NCI-H82 treated with DMSO at 0.1 percent for 48 hours (cell line): ENCODE results near the gene GNAI1.

Source experiments
- DNase-seq: peaks from one replicate; lab custom pipeline; 2025; ENCODE audit not compliant: unreplicated experiment; lab: John Stamatoyannopoulos, UW

The GNAI1 gene

DNA sequence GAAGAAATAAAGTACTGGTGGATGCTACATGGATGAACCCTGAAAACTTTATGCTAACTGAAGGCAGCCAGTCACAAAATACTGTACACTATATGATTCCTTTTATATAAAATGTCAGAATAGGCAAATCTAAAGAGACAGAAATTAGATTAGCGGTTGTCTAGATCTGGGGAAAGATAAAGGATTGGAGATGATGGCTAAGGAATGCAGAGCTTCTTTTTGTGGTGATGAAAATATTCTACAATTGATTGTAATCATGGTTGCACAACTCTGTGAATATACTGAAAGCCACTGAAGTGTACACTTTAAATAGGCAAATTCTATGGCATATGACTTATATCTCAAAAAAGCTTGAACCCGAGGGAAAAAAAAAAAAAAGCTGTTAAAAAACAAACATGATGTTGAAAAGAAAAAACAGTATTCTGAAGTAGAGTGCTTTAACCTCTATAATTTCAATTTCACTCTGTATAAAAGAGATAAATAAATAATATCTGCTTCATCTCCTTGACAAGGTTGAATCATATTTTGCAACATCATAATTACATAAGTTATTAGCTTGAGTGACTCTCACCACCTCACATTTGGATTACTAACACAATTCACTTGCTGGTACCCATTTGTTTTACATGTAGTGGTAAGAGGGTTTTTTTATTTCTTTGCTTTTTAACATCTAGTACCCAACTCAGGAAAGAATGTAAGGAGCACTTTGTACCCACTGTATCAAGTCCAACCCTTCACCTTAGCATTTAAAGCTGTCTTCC, 2.8 kb upstream of the GNAI1 start:
- DNase-seq = no peak

DNA sequence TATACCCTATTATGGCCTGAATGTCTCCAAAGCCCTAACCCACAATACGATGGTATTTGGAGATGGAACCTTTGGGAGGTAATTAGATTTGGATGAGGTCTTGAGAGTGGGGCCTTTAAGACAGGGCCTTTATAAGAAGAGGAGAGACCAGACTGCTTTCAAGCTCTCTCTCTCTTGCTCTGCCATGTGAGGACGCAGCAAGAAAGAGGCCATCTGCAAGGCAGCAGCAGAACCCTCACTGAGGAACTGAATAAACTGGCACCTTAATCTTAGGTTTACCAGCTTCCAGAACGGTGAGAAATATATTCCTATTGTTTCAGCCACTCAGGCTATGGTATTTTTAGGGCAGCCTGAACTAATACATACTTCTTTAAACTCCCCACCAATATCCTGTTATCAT, 2.0 kb upstream of the GNAI1 start:
- DNase-seq = no peak

DNA sequence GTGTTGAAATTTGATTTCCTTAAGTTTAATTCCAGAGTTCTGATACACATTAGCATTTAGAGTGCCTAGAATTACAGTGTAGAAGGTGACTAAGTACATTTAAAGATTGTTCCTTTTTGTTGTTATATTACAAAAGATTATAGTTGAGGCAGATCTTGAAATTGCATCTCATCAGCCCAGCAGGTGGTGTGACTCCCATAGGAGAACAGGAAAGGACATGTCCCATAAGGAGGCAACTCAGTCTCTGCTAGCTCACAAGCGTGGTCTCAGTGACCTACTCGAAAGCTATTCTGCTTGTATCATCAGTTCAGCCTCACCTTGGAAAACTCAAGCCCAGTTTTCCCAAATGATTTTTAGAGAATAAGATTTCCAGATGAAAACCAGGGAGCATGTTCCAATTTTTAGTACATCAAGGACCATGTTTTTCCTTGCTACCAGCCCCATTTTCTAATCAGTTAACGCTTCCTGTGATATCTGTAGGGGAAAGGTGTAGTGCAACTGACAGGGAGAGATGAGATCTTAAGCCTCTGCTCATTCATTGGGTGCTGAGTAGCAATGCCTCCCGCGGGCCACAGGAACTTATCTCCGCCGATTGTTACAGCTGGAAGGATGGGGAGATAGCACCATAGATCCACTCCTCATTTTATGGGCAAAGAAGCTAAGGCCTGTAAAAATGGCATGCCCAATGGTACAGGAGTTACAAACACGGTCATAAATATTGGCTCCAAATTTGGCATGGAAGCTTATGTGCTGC, 1.1 kb upstream of the GNAI1 start:
- no peak for DNase-seq

DNA sequence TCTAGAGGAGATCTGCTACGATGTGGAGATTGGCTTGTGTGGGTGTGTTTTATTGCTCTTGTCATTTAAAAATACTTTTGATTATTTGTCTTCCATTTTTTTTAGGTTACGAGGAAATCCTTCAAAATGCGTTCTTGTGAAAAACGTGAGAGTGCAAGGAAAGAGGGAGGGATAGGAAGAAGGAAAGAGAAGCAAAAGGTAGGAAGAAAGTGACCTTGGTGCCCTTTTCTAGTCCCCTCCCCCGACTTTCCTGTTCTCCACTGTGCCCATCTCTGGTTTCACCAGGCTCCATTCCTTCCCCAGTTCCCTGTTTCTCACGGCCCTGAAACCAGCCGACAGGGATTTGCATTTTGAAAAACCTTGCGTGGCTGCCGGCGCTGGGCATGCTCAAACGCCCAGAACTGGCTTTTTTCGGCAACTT, 506 bp upstream of the GNAI1 start:
- no peak for DNase-seq

DNA sequence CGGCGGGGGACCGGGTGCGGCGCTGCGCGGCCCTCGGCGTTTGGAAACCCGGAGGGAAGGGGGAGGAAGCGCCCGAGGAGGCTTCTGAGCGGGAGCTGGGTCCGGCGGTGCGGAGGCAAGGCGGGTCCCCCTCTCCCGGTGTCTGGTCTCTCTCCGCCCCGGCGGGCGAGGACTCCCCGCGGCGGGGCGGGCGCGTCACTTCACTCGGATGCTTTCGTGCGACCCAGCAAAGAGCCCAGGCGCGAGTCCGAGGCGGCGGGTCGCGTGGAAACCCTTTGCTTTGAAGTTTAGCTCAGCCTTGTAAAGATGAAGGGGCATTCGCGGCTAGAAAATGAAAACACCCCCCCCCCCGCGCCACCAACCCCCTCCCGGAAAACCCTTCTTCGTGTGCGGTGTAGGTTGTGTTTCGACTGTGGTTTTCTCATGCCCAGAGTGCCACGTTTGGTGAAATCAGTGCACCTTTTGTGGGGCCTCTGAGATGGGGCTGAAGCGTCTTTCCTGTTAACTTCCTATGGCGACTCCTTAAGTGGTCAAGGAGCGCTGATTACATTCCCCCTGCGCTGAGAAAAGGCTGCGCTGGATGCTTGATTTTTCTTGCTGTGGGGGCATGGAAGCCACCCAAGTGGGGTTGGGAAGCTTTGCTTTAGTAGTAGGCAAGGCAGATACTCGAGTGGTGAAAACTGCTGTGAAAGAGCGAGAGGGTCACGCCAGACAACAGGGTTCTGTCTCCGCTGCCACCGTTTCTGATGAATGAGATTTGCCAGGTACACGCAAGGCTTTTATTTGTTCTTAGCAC, 876 bp downstream of the GNAI1 start:
- no peak for DNase-seq

DNA sequence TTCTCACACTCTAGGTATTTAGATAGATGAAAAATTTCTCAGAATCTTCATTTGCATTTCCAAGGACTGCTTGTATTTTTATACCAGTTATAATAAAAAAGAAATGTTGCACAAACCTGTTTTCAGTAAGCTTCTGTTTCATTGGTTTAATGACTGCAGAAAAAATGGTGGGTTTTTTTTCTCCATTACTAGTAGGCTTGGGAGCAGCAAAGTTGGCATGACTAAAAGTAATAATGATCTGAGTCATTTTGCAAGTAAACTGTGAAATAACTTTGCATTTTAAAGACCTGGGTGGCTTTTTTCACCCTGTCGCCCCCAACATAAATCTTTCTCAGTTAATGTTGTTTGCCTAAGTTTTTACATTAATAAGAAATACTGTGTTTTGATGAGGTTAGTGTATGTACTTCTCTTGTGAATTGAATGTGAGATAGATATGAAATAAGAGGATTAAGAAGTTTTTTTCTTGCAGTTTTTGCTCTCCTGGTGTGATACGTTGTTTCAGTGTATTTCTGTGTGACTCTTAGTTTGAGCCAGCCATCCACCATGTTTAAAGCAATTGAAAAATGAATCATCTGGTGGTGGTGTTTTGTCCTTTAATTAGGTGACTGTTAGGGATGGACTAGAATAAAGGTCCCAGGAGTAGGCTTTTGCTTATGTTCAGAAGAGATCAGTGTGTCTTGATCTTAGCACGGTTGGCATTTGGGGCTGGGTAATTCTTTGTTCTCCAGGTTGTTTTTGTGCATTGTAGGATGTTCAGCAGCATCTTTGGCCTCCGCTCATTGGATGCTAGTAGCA, 1.8 kb downstream of the GNAI1 start:
- DNase-seq = no peak

DNA sequence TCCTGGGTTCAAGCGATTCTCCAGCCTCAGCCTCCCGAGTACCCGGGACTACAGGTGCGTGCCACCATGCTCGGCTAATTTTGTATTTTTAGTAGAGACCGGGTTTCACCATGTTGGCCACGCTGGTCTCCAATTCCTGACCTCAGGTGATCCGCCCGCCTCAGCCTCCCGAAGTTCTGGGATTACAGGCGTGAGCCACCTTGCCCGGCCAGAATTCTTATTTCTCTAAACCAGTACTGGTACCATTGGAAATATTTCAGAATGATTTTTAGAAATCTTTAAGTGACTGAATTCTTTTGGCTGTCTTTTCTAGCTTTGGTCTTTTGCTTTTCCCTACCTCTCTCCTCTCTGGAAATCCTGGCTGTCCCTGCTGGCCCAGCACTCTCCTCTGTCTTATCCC, 2.8 kb downstream of the GNAI1 start:
- no peak for DNase-seq

DNA sequence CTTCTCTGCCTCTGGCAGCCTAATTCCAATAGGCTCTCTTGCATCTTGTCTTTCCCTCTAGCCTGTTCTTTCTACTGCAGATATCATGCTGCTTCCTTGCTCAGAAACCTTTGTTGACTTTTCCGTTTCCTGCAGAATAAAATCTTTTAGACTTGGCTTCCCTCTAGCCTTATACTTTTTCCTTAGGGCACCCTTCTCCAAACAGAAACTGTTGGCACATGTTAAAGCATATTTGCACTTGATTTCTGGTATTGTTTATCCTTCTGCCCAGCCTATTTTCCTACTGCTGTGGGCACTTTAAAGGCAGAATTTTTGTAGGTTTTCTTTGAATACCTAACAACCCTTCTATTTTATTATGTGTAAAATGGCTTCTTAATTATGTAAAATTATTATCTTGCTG, 4.6 kb downstream of the GNAI1 start:
- no peak for DNase-seq

DNA sequence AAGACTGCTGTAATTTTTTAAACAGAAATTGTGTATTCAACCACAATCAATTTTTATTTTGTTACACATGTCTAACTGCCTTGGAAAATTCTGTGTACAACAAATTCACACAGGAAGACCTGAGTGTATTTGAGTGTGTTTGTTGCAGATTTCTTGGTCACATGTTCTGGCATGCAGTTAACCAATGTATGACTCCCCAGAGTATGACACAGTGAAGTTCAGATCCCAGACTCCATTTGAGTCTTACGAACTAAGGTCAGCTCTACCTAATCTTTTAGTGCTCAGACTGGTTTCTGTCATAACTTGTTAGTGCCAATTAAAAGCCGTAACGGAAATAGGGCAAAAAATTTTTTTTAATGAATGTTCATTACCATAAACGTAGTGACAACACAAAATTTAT, 5.8 kb downstream of the GNAI1 start:
- DNase-seq = no peak

DNA sequence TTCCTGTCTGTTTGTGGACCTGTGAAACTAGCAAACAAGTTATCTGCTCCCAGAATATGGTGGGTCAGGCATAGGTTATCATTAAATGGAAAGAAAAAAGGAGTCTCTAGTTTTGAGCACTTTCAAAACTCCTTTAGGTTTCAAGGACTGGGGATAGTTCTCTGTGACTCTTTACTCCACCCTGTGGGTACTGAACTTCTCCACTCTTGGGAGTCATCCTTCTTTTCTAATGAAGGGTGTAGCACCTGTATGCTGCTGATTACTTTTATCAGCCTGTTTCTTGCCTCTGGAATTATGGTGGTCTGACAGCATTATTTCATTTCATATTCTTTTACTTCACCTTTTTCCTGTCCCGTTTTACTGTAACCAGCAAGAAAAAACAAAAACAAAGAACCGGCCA, 6.7 kb downstream of the GNAI1 start:
- DNase-seq = no peak

DNA sequence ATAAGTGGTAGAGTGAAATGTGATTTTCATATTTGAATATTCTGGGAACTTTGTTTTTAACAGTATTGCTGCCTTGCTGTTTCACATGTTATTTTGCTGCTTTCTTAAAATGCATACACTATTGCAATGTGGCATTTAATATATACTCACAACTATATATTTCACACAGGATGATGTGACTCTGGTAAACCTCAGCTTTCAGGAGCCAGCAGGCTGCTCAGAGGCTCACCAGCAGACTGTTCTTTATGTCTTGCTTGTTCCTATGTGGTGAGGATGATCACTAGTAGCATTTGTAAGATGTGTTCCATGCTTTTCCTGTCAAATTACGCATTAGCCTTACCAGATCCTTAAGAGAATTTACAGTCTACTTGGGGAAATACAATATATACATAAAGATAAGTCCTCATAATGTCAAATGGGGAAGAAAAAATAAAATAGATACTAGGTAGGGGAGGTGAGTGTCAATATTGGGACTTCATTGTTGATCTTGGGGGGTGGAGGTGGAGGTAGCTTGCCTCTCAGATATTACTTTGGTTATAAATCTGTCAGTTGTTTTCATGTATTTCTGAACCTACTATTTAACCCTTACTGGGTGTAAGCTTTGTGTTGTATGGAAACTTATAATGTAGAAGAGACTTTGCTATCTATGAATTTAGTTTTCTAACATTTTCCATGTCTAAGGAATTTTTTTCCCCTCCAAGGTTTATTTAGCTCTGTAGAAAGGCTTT, 8.4 kb downstream of the GNAI1 start:
- DNase-seq = no peak

DNA sequence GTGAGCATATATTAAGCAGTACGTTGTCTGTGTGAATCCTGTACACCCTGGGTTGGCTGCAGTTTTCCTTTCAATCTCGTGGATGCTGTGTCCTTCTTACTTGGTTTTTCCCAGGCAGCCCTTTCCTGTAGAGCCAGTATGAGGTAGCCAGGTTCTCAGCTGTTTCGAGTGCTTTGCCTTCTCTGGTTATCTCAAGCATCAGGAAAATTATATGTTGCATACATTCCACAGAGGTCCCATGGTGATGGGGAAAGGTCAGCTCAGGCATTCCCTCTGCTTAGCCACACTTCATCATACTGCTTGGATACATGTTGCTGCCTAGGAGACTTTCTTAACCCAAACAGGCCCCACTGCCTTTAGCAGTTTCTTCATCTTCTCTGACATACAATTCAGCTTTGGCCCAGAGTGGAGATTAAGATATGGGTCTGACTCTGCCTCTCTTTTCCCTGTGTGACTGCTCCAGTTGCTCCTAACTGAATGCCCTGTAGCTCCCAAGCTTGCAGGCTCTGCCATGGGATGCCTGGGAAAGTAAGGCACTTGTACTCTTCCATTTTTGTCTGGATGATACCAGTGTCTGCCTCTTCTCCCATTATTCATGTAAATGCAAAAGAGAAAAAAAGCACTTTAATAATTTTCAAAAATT, 11.3 kb downstream of the GNAI1 start:
- DNase-seq = no peak

DNA sequence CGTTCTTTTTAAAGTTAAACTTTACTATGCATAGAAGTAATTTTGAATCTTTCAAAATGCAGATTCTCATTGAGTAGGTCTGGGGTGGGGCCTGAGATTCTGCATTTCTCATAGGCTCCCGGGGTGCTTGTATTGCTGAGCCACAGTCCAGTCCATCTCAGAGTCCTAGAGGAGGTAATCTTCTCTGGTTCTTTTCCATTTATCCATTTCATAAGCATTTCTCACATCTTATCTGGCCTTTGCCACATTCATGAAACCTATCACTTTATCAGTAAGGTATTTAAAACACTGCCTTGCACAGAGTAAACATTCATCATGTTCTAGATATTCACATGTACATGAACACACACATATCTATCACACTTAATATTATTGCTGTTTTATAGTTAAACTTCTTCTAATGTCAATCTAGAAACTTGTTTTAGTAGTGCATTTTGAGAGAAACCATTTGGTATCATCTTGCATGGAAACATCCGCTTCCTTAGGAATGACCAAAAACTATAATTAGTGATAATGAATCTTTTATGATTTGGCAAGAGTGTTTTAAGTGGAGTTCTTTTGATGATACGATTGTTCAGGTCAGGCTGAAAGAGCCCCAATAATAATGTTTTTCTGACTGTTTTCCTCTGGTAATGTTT, 12.0 kb downstream of the GNAI1 start:
- no peak for DNase-seq

DNA sequence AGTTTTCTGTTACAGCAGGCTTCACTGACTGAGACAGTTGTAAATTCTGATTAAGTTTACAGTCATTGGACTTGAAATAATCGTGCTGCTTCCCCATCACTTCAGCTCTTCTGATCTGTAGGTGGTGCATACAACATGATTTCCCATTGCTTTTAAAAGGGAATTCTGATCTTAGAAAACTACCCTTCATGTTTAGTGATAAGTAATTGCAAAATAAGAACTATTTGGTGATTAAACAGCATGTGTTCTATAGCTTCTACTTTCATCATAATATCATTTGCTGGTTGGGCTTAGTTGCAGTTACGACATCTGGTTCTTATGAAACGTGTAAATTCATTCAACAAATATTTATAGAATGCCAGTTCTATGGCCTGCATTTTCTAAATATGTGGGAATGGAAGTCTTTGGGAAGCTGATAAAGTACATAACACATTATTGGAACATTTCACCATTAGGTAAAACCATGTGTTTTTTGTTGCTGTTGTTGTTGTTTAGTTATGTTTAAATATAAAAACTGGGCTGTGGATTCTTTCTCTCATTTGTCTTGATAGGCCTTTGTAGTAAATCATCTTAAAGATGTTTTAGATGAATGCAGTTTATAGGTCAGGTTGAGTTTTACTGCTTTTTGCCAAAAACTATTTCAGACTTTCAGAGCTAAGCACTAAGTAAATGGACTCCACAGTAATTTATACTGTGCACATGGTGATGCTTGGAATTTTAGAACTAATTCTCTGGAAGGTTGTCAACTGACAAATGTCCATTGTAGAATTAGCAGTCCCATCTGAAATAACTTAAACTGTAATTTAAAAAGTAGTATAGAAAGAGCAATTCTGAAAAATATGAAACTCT, 13.1 kb downstream of the GNAI1 start:
- DNase-seq = no peak

DNA sequence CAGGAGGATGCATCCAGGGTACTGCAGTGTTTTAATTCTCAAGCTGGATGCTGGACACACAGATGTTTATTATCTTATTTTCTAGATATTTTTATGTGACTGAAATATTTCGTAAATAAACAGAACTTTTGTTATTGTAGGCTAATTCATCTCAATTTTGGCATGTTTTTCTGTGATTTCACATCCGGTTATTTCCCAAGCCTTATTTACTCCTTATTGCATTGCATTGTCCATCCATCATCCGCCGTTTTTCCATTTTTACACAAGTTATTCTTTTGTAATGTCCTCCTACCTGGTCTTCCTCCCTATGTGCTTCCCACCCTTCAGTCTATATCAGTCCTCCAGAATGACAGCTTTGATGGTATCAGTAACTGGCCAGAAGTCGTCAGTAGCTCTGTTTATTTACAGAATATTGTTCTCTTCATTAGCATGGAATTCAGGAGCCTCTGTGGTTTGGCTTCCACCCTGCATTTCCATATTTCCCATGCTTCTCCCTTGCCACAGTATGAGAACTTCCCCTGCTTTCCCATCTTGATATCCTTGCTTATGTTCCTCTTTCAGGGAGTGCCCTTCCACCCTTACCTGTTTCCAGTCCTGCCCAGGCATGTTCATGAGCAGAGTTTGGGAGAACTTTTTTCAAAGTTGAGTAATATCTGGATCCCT, 16.1 kb downstream of the GNAI1 start:
- no peak for DNase-seq

DNA sequence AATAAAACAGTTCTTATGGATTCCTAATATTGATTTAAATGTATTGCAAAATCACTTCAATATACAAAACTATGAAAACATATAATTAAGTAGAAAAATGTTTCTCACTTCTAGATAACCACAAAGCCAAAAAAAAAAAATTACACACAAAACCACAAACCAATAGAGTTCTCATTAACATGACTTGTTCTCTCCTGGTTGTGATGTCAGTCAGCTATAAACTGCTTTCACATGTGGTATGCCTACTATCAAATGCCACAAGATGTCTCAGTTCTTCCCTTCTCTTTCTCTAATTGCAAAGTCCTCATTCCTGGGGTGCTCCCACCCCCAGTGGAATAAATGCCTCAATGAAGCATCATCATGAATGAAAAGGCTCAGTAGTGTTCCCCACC, 16.6 kb downstream of the GNAI1 start:
- DNase-seq = no peak

DNA sequence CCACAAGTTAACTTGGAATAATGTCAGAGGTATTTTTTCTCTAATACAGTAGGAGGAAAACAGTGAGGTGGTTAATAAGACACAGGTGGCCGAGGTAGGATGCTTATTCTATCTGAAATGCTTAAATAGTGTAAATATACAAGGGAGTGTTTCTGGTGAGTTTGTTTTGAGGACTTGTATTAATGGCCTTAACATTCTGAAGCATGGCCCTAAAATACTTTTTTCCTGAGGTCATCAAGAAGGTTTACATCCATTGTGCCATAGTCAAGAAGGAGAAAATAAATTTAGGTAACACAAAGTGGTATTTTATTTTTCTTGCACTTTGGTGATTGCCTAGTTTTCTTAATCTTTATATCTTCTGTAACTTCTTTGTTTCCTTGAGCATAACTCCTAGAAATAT, 18.8 kb downstream of the GNAI1 start:
- DNase-seq = no peak
